ENCODE results near the gene CCDC148. TPM values are rescaled to one million over a fixed set of nuclear protein-coding genes. Genes with fewer than 3 reads are reported as not detected.

Gene CCDC148
- total RNA-seq, 1 experiment from 2014 or later, result 0.46 TPM

DNA sequence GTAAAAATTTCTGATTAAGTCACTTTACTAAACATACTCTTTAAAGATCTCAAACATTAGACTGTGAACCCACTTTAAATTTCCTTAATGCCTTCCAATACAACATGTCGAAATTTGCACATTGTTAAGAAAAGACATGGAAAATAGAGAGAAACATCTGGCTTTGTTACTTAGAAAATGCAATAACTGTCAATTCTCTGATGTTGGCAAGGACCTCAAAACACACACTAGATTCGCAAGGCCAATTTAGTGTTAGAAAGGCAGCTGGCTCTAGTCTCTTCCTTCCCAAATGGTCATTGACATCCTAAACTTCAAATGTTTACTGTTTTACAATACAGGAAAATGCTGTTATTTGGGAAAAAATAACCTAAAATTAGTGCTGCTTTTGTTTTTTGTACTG lies 244.3 kb downstream of the CCDC148 start:
- no peak for DNase-seq (ENCODE audit: low read depth)

DNA sequence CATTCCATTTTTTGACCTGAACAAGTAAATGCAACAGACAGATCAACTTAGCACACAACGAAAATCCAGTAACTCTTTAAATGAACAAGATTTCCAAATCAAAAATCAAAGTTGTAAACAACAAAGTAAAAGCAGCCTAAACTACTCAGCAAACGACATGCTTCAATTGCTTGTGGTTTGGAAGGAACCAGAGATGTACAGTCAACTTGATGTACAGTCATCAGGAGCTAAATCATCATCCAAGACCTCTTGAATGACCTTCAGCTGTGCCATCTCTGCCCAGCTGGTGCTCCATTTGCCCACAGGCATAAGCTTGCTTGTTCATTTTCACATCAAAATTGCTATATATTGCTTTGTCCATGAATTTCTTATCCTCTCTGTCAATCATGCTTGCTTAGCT lies 245.1 kb downstream of the CCDC148 start:
- DNase-seq (ENCODE audit: low read depth), result no peak

DNA sequence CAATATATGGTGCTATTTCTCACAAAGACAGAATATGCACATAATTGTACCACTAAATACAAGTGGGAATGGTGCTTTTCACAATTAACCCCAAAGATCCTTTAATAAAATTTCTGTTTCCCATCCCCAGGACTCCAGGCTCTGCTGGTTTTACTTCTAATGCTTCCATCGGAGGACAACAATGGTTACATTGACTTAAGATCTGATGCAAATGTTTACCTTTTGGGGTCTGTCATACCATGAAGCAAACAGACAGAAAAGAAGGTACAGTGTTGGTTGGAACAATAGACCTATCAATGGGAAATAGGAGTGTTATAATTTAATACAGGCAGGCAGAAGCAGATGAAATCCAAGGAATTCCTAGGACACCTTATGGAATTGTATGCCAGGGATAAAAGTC lies 249.2 kb downstream of the CCDC148 start:
- DNase-seq (ENCODE audit: low read depth), result no peak

- no peak for DNase-seq (ENCODE audit: low read depth)
These were observed 251.3 kb downstream of the CCDC148 start for GRCh38 chr2:158205215-158205614.

GRCh38 chr2:158204741-158205165 lies 251.8 kb downstream of the CCDC148 start:
- DNase-seq (ENCODE audit: low read depth), result no peak

GRCh38 chr2:158202161-158202815 lies 254.3 kb downstream of the CCDC148 start:
- DNase-seq (ENCODE audit: low read depth), result no peak

GRCh38 chr2:158199928-158200650 lies 256.5 kb downstream of the CCDC148 start:
- no peak for DNase-seq (ENCODE audit: low read depth)

GRCh38 chr2:158197940-158198339 lies 258.6 kb downstream of the CCDC148 start:
- no peak for DNase-seq (ENCODE audit: low read depth)

GRCh38 chr2:158194229-158194628 lies 262.3 kb downstream of the CCDC148 start:
- no peak for DNase-seq (ENCODE audit: low read depth)

GRCh38 chr2:158192515-158193443 lies 263.8 kb downstream of the CCDC148 start:
- no peak for DNase-seq (ENCODE audit: low read depth)

DNA sequence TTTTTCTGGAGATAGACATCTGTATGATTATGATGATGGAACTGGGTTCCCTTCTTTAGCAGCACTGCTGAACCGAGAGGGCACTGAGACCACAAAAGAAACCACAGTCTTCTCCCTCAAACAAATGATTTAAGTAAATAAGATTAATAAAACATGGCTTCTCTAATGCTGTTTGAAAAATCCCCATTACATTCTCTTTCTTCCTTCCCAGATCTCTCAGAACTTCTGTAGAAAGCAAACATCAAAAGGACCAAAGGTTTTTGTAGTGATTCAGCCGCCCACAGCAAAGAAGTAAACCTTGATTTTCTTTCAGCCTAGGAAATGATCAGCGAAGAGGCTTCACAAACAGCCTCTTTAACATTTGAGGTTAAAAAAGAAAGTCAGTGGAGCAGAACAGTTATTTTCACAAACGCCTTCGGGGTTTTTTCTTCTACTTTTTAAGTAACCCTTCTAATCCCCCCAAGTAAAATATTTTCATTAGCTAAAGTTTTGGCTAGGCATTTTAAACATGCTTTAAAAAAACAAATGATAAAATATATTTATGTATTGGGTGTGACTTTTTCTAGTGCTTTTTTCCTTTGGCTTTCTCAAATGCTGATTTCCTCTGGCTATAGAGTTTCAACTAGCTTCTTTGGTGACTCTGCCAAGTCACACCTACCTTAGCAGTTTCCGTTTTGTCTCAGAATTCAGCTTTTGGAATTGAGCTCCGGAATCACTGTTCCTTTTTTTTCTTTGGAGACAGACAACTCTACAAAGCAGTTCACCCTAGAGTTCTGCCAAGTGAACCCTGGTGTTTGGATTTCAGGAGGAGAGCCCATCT lies 265.3 kb downstream of the CCDC148 start:
- peak; percentile 31 for DNase-seq (ENCODE audit: low read depth)

DNA sequence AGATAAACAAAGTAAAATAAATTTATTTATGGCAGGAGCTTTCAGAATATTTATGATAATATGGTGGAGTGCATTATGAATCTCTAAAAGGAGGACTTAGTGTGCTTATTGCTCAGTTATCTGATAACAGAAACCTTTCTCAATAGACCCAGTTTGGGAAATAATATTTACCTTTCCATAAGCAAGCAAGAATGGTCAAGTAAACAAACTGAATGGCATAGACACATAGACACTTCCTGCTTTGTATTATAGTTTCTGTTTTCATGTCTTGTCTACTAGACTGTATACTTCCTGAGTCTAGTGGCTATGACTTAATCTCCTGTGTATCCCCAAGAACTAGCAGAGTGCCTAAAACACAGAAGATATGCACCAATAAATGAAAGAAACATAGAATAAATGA lies 267.0 kb downstream of the CCDC148 start:
- DNase-seq (ENCODE audit: low read depth), result no peak

- no peak for DNase-seq (ENCODE audit: low read depth)
These were observed 268.6 kb downstream of the CCDC148 start for GRCh38 chr2:158187908-158188307.

- DNase-seq (ENCODE audit: low read depth), result no peak
These were observed 271.8 kb downstream of the CCDC148 start for GRCh38 chr2:158184556-158185343.

GRCh38 chr2:158184001-158184400 lies 272.6 kb downstream of the CCDC148 start:
- no peak for DNase-seq (ENCODE audit: low read depth)

GRCh38 chr2:158182676-158183295 lies 273.8 kb downstream of the CCDC148 start:
- DNase-seq (ENCODE audit: low read depth), result no peak

- DNase-seq (ENCODE audit: low read depth), result no peak
These were observed 275.4 kb downstream of the CCDC148 start for GRCh38 chr2:158181171-158181570.

- peak; percentile 3 for DNase-seq (ENCODE audit: low read depth)
These were observed 276.9 kb downstream of the CCDC148 start for GRCh38 chr2:158179660-158180059.

DNA sequence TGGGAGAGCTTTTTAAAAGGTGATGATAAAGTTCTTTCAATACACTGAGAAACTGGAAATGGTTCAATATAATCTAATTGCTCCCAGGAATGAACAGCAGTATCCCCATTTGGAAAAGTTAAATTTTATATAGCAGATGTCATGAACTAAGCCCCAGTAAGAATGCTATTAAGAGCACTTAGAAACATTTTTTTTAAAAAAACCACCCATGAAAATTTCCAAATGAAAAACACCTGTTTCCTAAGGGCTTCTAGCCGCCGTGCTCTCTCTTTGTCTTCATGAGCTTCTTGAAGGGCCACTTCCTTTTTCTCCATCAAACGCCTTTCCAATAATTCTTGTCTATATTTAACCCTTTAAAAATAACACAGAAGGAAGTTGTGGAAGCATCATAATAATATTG lies 277.9 kb downstream of the CCDC148 start:
- no peak for DNase-seq (ENCODE audit: low read depth)

GRCh38 chr2:158174956-158175355 lies 281.6 kb downstream of the CCDC148 start:
- DNase-seq (ENCODE audit: low read depth), result no peak
